ENCODE results near the gene RTP3. TPM values are rescaled to one million over a fixed set of nuclear protein-coding genes. Genes with fewer than 3 reads are reported as not detected.

RTP3 gene
- total RNA-seq, 3 donors from 2014 or later (not counting 1 experiment from before 2014, with no cell fraction given) = not detected

DNA sequence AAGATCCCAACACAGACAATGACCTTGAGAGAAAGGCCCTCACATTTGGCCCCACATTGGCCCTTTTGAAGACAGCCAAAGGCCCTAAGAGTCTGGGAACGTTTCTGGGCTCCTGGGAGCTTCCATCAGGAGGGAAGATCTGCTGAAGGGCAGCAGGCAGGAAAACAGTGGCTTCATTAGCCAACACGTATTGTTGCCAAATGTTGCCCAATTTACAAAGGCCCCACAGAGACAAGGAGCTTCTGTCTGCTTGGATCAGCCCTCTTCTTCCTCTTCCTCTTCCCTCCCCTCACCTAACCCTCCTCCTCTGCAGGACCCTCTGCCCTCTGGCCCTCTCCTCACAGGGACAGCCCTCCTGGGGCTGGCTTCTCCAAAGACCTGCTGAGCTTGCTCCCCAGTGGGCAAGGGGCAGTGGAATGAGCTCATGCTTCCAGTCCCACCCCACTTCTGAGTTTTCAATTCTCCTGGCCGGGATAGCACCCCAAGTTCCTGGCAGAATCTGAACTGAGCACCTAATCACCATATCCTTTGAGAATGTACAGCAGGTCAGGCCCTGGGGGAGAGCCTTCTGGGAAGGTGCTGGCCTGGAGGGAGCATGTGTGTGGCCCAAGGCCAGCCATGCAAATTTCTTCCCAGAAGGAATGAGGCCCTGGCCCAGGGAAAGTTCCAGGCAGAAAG is 28.0 kb upstream of the RTP3 start:
- no peaks in the 10 kb centered on the region for H3K9me3 ChIP-seq (ENCODE audit: control insufficient read depth, insufficient read depth, low read length)
- H3K27me3 ChIP-seq (ENCODE audit: control insufficient read depth, insufficient read depth, low read length) = peaks cover 11% of the 10 kb centered on the region
- TF ChIP-seq, protein P1, sequence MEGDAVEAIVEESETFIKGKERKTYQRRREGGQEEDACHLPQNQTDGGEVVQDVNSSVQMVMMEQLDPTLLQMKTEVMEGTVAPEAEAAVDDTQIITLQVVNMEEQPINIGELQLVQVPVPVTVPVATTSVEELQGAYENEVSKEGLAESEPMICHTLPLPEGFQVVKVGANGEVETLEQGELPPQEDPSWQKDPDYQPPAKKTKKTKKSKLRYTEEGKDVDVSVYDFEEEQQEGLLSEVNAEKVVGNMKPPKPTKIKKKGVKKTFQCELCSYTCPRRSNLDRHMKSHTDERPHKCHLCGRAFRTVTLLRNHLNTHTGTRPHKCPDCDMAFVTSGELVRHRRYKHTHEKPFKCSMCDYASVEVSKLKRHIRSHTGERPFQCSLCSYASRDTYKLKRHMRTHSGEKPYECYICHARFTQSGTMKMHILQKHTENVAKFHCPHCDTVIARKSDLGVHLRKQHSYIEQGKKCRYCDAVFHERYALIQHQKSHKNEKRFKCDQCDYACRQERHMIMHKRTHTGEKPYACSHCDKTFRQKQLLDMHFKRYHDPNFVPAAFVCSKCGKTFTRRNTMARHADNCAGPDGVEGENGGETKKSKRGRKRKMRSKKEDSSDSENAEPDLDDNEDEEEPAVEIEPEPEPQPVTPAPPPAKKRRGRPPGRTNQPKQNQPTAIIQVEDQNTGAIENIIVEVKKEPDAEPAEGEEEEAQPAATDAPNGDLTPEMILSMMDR (IDR thresholded peaks at IDR 0.05) = no peak
- 62% methylated on average over 3 of the region's 3 CpGs for WGBS (ENCODE audit: insufficient coverage)
- H3K27ac ChIP-seq (ENCODE audit: low read length) = no peak overlapping the region
- DNase-seq = no peak
- no peaks in the 10 kb centered on the region for H3K36me3 ChIP-seq (ENCODE audit: control insufficient read depth, insufficient read depth, low read length)
- no peak for ATAC-seq
- H3K4me1 Mint-ChIP-seq = no peaks in the 10 kb centered on the region
- H3K27ac Mint-ChIP-seq = no peak overlapping the region
- H3K27me3 Mint-ChIP-seq (ENCODE audit: low read depth in 2 of 2) = peaks cover 22% of the 10 kb centered on the region in 2 donors
- no peak overlapping the region for H3K4me3 ChIP-seq (ENCODE audit: low read length)
- H3K36me3 Mint-ChIP-seq = peaks cover 8% of the 10 kb centered on the region
- intact Hi-C loops (cut with micrococcal nuclease) = no loop called here
- H3K9me3 Mint-ChIP-seq = peaks cover 4 to 8% of the 10 kb centered on the region in 2 donors
- no peak overlapping the region for H3K4me3 Mint-ChIP-seq
- H3K4me1 ChIP-seq (ENCODE audit: control insufficient read depth, insufficient read depth, low read length) = no peaks in the 10 kb centered on the region

DNA sequence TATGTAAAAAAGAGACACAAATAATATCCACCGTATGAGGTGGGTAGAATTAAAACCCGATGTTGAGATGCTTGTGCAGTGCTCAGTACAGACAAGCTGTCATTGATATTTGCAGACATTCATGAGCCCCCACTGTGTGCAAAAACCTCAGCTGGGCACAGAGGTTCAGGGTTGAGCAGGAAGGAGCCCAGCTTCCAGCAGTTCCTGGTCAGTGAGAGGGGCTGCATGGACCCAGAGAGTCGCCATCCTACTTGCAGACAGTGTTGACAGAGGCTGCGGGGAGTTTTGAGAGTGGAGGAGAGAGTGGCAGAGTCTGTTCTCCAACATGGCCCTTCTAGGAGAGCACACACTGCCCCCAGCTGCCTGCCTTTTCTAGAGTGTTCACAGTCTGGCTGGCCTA is 26.9 kb upstream of the RTP3 start:
- peaks cover 18% of the 10 kb centered on the region for H3K36me3 Mint-ChIP-seq

DNA sequence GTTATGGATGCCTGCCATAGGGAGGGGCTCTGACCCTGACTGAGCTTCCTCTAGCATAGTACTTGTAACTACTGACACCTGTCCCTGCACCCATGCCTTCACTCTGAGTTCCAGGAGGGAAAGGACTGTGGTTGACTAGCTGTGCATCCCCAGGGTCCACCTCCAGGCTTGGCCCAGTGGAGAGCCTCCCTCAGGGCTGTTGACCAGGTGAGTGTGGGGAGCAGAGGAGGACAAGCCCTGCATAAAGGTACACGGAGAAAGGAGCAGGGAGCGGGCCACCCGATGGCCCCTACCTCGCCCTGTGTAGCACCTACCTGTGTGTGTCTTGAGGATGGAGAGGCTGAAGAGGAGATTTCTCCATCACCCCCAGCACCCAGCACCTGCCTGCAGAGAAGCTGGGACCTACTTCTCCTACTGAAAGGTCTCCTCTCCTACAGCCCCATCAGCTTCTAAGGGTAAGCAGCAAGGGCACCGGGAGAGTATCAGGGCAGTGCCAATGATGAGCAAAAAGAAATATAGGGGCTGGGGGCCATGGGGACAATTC is 26.3 kb upstream of the RTP3 start:
- H3K27me3 Mint-ChIP-seq (ENCODE audit: low read depth in 2 of 2) = peaks cover 13 to 25% of the 10 kb centered on the region in 2 donors
- WGBS (ENCODE audit: insufficient coverage) = 100% methylated on average over 2 of the region's 5 CpGs

More for the DNA sequence above, 26.9 kb upstream of the RTP3 start:
- no peak overlapping the region for H3K4me3 Mint-ChIP-seq
- H3K4me1 Mint-ChIP-seq = no peaks in the 10 kb centered on the region
- TF ChIP-seq, protein P1 (IDR thresholded peaks at IDR 0.05) = no peak
- peaks cover 7 to 13% of the 10 kb centered on the region in 2 donors for H3K9me3 Mint-ChIP-seq
- no peak overlapping the region for H3K27ac ChIP-seq (ENCODE audit: low read length)
- no peaks in the 10 kb centered on the region for H3K4me1 ChIP-seq (ENCODE audit: control insufficient read depth, insufficient read depth, low read length)
- no peak for ATAC-seq
- no peak overlapping the region for H3K27ac Mint-ChIP-seq
- DNase-seq = no peak
- 95% methylated on average over 4 of the region's 4 CpGs for WGBS (ENCODE audit: insufficient coverage)
- peaks cover 11% of the 10 kb centered on the region for H3K27me3 ChIP-seq (ENCODE audit: control insufficient read depth, insufficient read depth, low read length)
- intact Hi-C loops (cut with micrococcal nuclease) = no loop called here
- no peaks in the 10 kb centered on the region for H3K36me3 ChIP-seq (ENCODE audit: control insufficient read depth, insufficient read depth, low read length)
- H3K27me3 Mint-ChIP-seq (ENCODE audit: low read depth in 2 of 2) = peaks cover 13 to 23% of the 10 kb centered on the region in 2 donors
- H3K4me3 ChIP-seq (ENCODE audit: low read length) = no peak overlapping the region
- H3K9me3 ChIP-seq (ENCODE audit: control insufficient read depth, insufficient read depth, low read length) = no peaks in the 10 kb centered on the region

More for the DNA sequence above, 26.3 kb upstream of the RTP3 start:
- Mint-ChIP-seq H3K9me3 (peaks cover 7 to 13% of the 10 kb centered on the region in 2 donors), H3K4me1 (no peaks in the 10 kb centered on the region), H3K4me3 (no peak overlapping the region), H3K27ac (no peak overlapping the region), H3K36me3 (peaks cover 18% of the 10 kb centered on the region)
- DNase-seq = no peak
- H3K4me1 ChIP-seq (ENCODE audit: control insufficient read depth, insufficient read depth, low read length) = no peaks in the 10 kb centered on the region
- no peak overlapping the region for H3K27ac ChIP-seq (ENCODE audit: low read length)
- H3K27me3 ChIP-seq (ENCODE audit: control insufficient read depth, insufficient read depth, low read length) = peaks cover 11% of the 10 kb centered on the region
- intact Hi-C loops (cut with micrococcal nuclease) = no loop called here
- no peak overlapping the region for H3K4me3 ChIP-seq (ENCODE audit: low read length)
- peak in 1 of 3 donors; percentile 32 for ATAC-seq
- no peaks in the 10 kb centered on the region for H3K36me3 ChIP-seq (ENCODE audit: control insufficient read depth, insufficient read depth, low read length)
- TF ChIP-seq, protein P1 (IDR thresholded peaks at IDR 0.05) = no peak
- no peaks in the 10 kb centered on the region for H3K9me3 ChIP-seq (ENCODE audit: control insufficient read depth, insufficient read depth, low read length)
